Activated T-helper 1 cell treated with anti-CD3 and anti-CD28 coated beads, Interleukin-12 subunit alpha, Interleukin-12 subunit beta, Interleukin-2, Interleukin-4 antibody, amounts not matched to agents 30 ng/mL and 10 ng/mL and 1 ng/mL, durations not matched to agents 14 hours and 24 hours and 36 hours (primary cell): ENCODE measurements around the gene SRRD. TPM values are rescaled to one million over a fixed set of nuclear protein-coding genes. Genes with fewer than 3 reads are reported as not detected.
A peak's percentile ranks its signal among the peaks of the same experiment; 100 is the strongest.

Experiments
- DNase-seq: peaks from one replicate; pipeline ENCODE4 v3.0.0; 2021; ENCODE audit warnings: low spot score
- H3K27ac Mint-ChIP-seq: one replicate; pipeline ENCODE4 v1.8.0; 2021; ENCODE audit warnings: mild to moderate bottlenecking, mixed read lengths
- H3K27me3 Mint-ChIP-seq: one replicate; pipeline ENCODE4 v1.8.0; 2022; ENCODE audit warnings: mild to moderate bottlenecking, moderate library complexity, mixed read lengths; ENCODE audit not compliant: insufficient read depth
- H3K36me3 Mint-ChIP-seq: one replicate; pipeline ENCODE4 v1.8.0; 2021; ENCODE audit warnings: low read depth, mixed read lengths
- H3K4me1 Mint-ChIP-seq: one replicate; pipeline ENCODE4 v1.8.0; 2021; ENCODE audit warnings: low read depth, mixed read lengths
- H3K4me3 Mint-ChIP-seq: one replicate; pipeline ENCODE4 v1.8.0; 2021; ENCODE audit warnings: mild to moderate bottlenecking, moderate library complexity, mixed read lengths
- H3K9me3 Mint-ChIP-seq: one replicate; pipeline ENCODE4 v1.8.0; 2021; ENCODE audit warnings: mixed read lengths
- intact Hi-C: fragments of 100-400 bp; cut with micrococcal nuclease; formaldehyde crosslinking; loops from one replicate; pipeline ENCODE4 v1.15.1; 2024
- total RNA-seq: library from RNA; stranded (reverse); gene quantifications from 2 replicates; pipeline ENCODE4 v1.2.3, GENCODE V29; 2022

Gene SRRD
- total RNA-seq, 1 donor from 2014 or later, result 34.8 TPM

DNA sequence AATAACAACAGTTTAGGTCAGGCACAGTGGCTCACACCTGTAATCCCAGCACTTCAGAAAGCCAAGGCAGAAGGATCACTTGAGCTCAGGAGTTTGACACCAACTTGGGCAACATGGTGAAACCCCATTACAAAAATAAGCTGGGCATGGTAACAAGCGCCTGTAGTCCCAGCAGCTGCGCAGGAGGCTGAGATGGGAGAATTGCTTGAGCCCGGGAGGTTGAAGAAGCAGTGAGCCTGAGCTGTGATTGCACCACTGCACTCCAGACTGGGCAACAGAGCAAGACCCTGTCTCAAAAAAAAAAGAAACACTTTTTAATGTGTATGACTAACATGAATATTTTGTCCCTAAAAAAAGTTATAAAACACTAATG, 53.1 kb downstream of the SRRD start:
- Mint-ChIP-seq H3K4me3 (no peak overlapping the region), H3K36me3 (peaks cover 33% of the 10 kb centered on the region), H3K9me3 (no peaks in the 10 kb centered on the region), H3K4me1 (peaks cover 38% of the 10 kb centered on the region), H3K27ac (peak overlapping the region; percentile 7), H3K27me3 (no peaks in the 10 kb centered on the region)
- no peak for DNase-seq
- intact Hi-C loops, result no loop called here

DNA sequence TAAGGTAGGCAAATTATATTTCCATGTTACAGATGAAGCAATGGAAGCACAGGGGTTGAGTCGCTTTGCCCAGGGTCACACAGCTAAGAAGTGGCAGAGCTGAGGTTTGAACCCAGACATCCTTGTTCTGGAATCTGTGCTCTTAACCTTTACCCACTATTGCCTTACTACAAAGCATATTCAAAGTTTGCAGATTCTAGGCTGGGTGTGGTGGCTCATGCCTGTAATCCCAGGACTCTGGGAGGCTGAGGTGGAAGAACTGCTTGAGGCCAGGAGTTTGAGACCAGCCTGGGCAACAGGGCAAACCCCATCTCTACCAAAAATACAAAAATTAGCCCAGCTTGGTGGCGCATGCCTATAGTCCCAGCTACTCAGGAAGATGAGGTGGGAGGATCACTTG, 56.4 kb downstream of the SRRD start:
- intact Hi-C loops, result no loop called here
- H3K4me1 Mint-ChIP-seq, result peaks cover 46% of the 10 kb centered on the region
- H3K27ac Mint-ChIP-seq, result peak overlapping the region; percentile 40
- H3K27me3 Mint-ChIP-seq, result no peaks in the 10 kb centered on the region
- no peaks in the 10 kb centered on the region for H3K9me3 Mint-ChIP-seq
- H3K4me3 Mint-ChIP-seq, result no peak overlapping the region
- DNase-seq, result no peak
- H3K36me3 Mint-ChIP-seq, result peaks cover 35% of the 10 kb centered on the region

DNA sequence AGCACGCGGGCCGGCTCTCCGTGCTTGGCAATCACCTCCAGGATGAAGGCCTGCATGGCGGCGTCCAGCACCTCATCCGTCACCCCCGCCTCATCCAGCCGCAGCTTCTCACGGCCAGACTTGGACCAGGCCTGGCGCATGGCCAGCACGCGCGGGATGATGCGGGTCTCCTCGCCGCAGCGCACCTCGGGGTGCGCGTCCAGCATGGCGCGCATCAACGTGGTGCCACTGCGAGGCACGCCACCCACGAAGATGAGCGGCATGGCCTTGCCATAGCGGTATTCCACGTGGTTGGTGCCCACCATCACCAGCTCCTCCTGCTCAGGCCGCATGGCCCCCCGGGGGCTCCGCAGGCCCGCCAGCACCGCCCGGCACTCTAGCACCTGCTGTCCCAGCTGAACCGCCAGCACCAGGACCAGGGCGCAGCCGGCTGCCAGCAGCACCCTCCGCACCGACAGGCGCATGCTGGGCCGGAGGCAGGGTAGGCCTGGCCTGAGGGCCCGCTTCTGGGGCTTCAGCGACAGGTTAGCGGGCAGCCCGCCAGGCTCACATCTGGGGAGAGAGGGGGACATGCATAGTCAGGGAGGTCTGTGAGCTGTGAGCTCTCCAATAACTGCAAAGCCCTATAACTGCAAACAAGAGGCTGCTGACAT, 57.6 kb downstream of the SRRD start:
- Mint-ChIP-seq H3K27ac (no peak overlapping the region), H3K4me1 (peaks cover 40% of the 10 kb centered on the region), H3K4me3 (no peak overlapping the region), H3K9me3 (no peaks in the 10 kb centered on the region), H3K36me3 (peaks cover 35% of the 10 kb centered on the region), H3K27me3 (no peaks in the 10 kb centered on the region)
- intact Hi-C loops, result no loop called here
- DNase-seq, result no peak

DNA sequence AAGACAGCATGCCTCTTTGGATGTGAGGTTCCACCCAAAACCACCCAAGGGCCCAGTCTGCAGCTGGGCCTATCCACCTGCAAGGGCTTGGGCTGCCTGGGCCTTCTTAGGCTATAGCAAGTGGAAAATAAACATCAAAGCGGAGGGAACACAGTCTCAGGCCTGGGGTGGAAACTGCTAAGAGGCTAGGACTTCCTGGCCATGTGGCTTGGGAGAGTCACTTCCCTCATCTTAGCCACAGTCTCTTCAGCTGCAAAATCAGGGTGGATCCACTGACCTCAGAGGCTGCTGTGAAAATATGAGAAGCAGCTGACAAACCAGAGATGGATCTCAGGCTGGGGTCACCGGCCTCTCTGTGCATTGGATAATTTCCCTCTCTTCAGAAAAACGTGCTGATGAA, 59.2 kb downstream of the SRRD start:
- peak overlapping the region; percentile 15 for H3K4me3 Mint-ChIP-seq
- H3K9me3 Mint-ChIP-seq, result no peaks in the 10 kb centered on the region
- DNase-seq, result peak; percentile 16
- H3K4me1 Mint-ChIP-seq, result peaks cover 48% of the 10 kb centered on the region
- no peaks in the 10 kb centered on the region for H3K27me3 Mint-ChIP-seq
- H3K36me3 Mint-ChIP-seq, result peaks cover 42% of the 10 kb centered on the region
- H3K27ac Mint-ChIP-seq, result peak overlapping the region; percentile 87
- intact Hi-C loops, result no loop called here

Other genes with a start within 250 kb of the SRRD start
- gene ASPHD2, start 54.6 kb upstream of the SRRD start, total RNA-seq, result 23.4 and 23.5 TPM in 2 replicates
- 43.8 and 44.5 TPM in 2 replicates for gene HPS4, start 94 bp upstream of the SRRD start, total RNA-seq
- 57.2 and 58.1 TPM in 2 replicates for gene TFIP11, start 28.6 kb downstream of the SRRD start, total RNA-seq
- gene TPST2, start 106.3 kb downstream of the SRRD start, total RNA-seq, result 36.1 and 37.0 TPM in 2 replicates
- gene CRYBB1, start 134.2 kb downstream of the SRRD start, total RNA-seq, result not detected in 2 replicates
- gene CRYBA4, start 138.1 kb downstream of the SRRD start, total RNA-seq, result not detected in 2 replicates
- gene MIAT, start 173.7 kb downstream of the SRRD start, total RNA-seq, result 37.9 and 39.8 TPM in 2 replicates